Ishikawa (cell line): ENCODE measurements around the gene COL23A1.

ENCODE experiments used
- CEBPB ChIP-seq: IDR thresholded peaks from 2 replicates; pipeline ENCODE4 v1.6.1; 2012
- CREB1 ChIP-seq: IDR thresholded peaks from 2 replicates; pipeline ENCODE4 v1.6.1; 2012; ENCODE audit warnings: low read depth
- EGR1 ChIP-seq: IDR thresholded peaks from 2 replicates; pipeline ENCODE4 v1.6.1; 2012
- EP300 ChIP-seq: IDR thresholded peaks from 2 replicates; pipeline ENCODE4 v1.6.1; 2012; ENCODE audit warnings: borderline replicate concordance
- FOXM1 ChIP-seq: IDR thresholded peaks from 2 replicates; pipeline ENCODE4 v1.6.1; 2012; ENCODE audit warnings: low read depth, borderline replicate concordance
- NFIC ChIP-seq: IDR thresholded peaks from 2 replicates; pipeline ENCODE4 v1.6.1; 2012
- RAD21 ChIP-seq: IDR thresholded peaks from 2 replicates; pipeline ENCODE4 v1.6.1; 2012; ENCODE audit warnings: low read depth
- TAF1 ChIP-seq: IDR thresholded peaks from 2 replicates; pipeline ENCODE4 v1.6.1; 2012; ENCODE audit warnings: low read depth, mild to moderate bottlenecking
- TCF12 ChIP-seq: IDR thresholded peaks from 2 replicates; pipeline ENCODE4 v1.6.1; 2012; ENCODE audit warnings: low read depth
- TEAD4 ChIP-seq: IDR thresholded peaks from 2 replicates; pipeline ENCODE4 v1.6.1; 2012
- YY1 ChIP-seq: IDR thresholded peaks from 2 replicates; pipeline ENCODE4 v1.6.1; 2012; ENCODE audit warnings: low read depth
- ZBTB7A ChIP-seq: IDR thresholded peaks from 2 replicates; pipeline ENCODE4 v1.6.1; 2012; ENCODE audit warnings: low read depth
- TF ChIP-seq, protein P1 (sequence below): IDR thresholded peaks from 2 replicates; pipeline ENCODE4 v1.6.1; 2012
- TF ChIP-seq, protein P2 (sequence below): IDR thresholded peaks from 2 replicates; pipeline ENCODE4 v1.6.1; 2012; ENCODE audit warnings: low read depth, mild to moderate bottlenecking
- TF ChIP-seq, protein P3 (sequence below): IDR thresholded peaks from 2 replicates; pipeline ENCODE4 v1.6.1; 2012

Gene COL23A1

GRCh38 chr5:178595750-178596149 is 5.6 kb upstream of the COL23A1 start:
- TF ChIP-seq, protein P1, sequence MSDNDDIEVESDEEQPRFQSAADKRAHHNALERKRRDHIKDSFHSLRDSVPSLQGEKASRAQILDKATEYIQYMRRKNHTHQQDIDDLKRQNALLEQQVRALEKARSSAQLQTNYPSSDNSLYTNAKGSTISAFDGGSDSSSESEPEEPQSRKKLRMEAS: no peak

- TF ChIP-seq YY1: no peak
- no peak for TF ChIP-seq CREB1
- TF ChIP-seq, protein P1: no peak
- TF ChIP-seq RAD21: no peak
- TF ChIP-seq, protein P2, sequence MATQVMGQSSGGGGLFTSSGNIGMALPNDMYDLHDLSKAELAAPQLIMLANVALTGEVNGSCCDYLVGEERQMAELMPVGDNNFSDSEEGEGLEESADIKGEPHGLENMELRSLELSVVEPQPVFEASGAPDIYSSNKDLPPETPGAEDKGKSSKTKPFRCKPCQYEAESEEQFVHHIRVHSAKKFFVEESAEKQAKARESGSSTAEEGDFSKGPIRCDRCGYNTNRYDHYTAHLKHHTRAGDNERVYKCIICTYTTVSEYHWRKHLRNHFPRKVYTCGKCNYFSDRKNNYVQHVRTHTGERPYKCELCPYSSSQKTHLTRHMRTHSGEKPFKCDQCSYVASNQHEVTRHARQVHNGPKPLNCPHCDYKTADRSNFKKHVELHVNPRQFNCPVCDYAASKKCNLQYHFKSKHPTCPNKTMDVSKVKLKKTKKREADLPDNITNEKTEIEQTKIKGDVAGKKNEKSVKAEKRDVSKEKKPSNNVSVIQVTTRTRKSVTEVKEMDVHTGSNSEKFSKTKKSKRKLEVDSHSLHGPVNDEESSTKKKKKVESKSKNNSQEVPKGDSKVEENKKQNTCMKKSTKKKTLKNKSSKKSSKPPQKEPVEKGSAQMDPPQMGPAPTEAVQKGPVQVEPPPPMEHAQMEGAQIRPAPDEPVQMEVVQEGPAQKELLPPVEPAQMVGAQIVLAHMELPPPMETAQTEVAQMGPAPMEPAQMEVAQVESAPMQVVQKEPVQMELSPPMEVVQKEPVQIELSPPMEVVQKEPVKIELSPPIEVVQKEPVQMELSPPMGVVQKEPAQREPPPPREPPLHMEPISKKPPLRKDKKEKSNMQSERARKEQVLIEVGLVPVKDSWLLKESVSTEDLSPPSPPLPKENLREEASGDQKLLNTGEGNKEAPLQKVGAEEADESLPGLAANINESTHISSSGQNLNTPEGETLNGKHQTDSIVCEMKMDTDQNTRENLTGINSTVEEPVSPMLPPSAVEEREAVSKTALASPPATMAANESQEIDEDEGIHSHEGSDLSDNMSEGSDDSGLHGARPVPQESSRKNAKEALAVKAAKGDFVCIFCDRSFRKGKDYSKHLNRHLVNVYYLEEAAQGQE: no peak
- TF ChIP-seq NFIC: no peak
- TF ChIP-seq, protein P3, sequence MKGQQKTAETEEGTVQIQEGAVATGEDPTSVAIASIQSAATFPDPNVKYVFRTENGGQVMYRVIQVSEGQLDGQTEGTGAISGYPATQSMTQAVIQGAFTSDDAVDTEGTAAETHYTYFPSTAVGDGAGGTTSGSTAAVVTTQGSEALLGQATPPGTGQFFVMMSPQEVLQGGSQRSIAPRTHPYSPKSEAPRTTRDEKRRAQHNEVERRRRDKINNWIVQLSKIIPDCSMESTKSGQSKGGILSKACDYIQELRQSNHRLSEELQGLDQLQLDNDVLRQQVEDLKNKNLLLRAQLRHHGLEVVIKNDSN: no peak
- no peak for TF ChIP-seq FOXM1
- TF ChIP-seq TEAD4: no peak
- no peak for TF ChIP-seq TCF12
- TF ChIP-seq TAF1: no peak
- TF ChIP-seq EGR1: no peak
- no peak for TF ChIP-seq CEBPB
- no peak for TF ChIP-seq EP300
- TF ChIP-seq ZBTB7A: no peak
Measured at GRCh38 chr5:178595150-178595549, 5.0 kb upstream of the COL23A1 start.

DNA sequence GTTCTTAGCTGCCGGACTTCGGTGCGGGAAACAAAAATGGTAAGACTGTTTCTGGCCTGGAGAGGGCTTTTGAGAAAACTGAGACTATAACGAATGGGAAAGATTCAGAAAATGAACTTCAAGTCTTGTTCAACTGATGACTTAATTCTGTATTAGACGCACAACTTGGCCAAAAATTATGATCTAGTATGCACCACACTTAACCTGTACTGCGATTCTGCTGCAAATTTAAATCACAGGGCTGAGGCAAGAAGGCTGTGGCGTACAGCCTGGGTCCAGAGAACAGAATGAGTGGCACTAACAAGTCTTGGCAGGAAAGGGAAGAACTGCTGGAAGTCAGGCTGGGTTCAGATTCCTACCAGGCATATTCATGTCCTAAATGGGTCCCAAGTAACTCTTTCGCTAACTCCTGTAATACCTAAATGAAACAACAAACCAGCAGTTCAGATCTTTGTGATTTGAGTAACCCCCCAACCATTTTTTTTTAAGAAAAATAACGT is 781 bp upstream of the COL23A1 start:
- TF ChIP-seq TAF1: no peak
- no peak for TF ChIP-seq NFIC
- TF ChIP-seq YY1: no peak
- no peak for TF ChIP-seq RAD21
- TF ChIP-seq EGR1: no peak
- TF ChIP-seq CREB1: no peak
- no peak for TF ChIP-seq TEAD4
- TF ChIP-seq, protein P1: no peak

- TF ChIP-seq RAD21: peak; percentile 27; the same call in 1 of the 2 replicates
- TF ChIP-seq TCF12: no peak
Measured at GRCh38 chr5:178589180-178590140, 733 bp downstream of the COL23A1 start.

- TF ChIP-seq YY1: no peak
- no peak for TF ChIP-seq EP300
- TF ChIP-seq CEBPB: no peak
- TF ChIP-seq TAF1: no peak
Measured at GRCh38 chr5:178588769-178589168, 1.4 kb downstream of the COL23A1 start.

DNA sequence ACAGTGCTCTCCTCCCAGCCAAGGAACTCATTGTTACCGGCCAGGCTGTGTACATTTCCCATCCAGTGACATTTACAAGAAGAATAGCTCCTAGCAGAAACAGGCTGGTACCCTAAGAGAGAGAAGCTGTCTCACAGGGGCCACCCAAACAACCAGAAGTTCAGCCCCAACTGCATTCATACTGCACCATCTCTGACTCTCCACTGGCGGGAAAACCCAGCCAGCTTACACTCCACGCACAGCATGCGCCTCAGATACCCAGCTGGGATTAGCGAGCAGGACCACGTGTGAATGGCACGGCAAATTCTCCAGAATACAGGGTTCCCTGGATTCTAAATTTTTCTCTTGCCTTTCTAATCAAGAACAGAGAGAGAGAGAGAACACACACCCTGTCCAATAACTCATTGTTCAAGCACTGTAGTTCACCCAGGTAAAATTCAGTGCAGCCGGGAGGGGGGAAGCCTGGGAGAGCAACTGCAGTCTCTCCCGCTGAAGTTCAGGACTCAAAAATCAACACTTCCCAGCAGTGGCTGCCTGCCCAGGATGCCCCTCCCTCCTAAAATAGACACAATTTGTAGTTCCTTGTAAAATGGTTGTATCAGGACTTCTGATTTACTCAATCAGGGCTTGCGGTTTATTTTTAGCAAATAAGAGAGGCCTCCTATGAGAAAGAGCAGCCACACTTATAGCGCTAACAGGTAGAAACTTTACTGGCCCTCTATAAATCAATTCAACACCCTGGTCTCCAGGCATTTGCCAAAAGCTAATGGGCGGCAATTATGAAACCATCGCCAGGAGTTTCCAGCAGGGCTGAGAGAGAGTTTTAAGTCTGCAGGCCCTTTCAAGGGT is 2.2 kb downstream of the COL23A1 start:
- TF ChIP-seq, protein P1: no peak
- no peak for TF ChIP-seq EGR1
- no peak for TF ChIP-seq NFIC
- no peak for TF ChIP-seq YY1
- no peak for TF ChIP-seq TEAD4
- TF ChIP-seq CREB1: no peak
- no peak for TF ChIP-seq TCF12
- no peak for TF ChIP-seq EP300
- no peak for TF ChIP-seq CEBPB
- no peak for TF ChIP-seq RAD21
- no peak for TF ChIP-seq FOXM1

DNA sequence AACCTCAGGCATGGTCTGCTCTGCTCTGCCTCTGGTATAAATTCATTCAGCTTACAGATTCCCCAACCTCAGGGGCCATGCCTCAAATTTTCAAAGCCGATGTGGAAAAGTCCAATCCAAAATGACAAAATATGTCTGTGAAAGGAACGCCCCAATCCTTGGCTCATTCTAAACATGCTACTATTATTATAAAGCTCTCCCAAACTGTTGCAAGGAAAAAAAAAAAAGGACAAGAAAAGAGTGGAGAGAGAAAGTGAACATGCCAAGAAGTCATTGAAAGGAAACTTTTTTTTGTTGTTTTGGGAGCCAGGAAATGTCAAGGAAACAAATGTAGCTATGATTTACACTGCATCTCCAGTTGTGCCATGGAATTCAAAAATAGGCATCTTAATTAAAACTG is 3.8 kb downstream of the COL23A1 start:
- TF ChIP-seq EP300 (no peak), NFIC (no peak), TCF12 (no peak), RAD21 (no peak), FOXM1 (no peak), ZBTB7A (no peak), EGR1 (no peak), TAF1 (no peak), TEAD4 (no peak), YY1 (no peak)
- TF ChIP-seq, protein P1: no peak
- TF ChIP-seq, protein P2: no peak
- TF ChIP-seq, protein P3: no peak
